Endothelial cell of umbilical vein (primary cell): Measurements from ENCODE around the gene SDF2. TPM values are rescaled to one million over a fixed set of nuclear protein-coding genes. Genes with fewer than 3 reads are reported as not detected.

ENCODE experiments used
- BruUV-seq: library from RNA; stranded (reverse); fragments of 400-500 nt; replicated peaks from 2 replicates; lab custom pipeline; 2021; lab: Mats Ljungman, UMichigan
- CTCF ChIA-PET: fragments of 300-600, 350-600 bp; sonication (Branson Sonifier 250); formaldehyde crosslinking; loops from one replicate; lab custom pipeline; 2021; ENCODE audit warnings: antibody characterized with exemption, inconsistent platforms; lab: Charles Lee
- POLR2A ChIA-PET: fragments of 300-600, 350-600 bp; sonication (Branson Sonifier 250); formaldehyde crosslinking; loops from one replicate; lab custom pipeline; 2021; ENCODE audit warnings: antibody characterized with exemption, inconsistent platforms; lab: Charles Lee
- DNase-seq: peaks from one replicate; pipeline ENCODE4 v3.0.0-alpha.2; 2011; ENCODE audit warnings: low read depth, low spot score
- FAIRE-seq: peaks from 2 replicates; lab custom pipeline; 2011; peaks lifted over from hg19 to GRCh38; lab: Jason Lieb, UNC
- H2AFZ ChIP-seq: 2 replicates; pipeline ENCODE4 v1.6.0; 2012; ENCODE audit warnings: low read depth, low read length, control low read depth, inconsistent platforms
- H3K27ac ChIP-seq: 2 replicates; pipeline ENCODE4 v1.5.1; 2011; ENCODE audit warnings: low read depth, mild to moderate bottlenecking, control low read depth, low read length, moderate library complexity; ENCODE audit not compliant: insufficient read depth
- H3K27me3 ChIP-seq, 2 experiments: 2 replicates each; pipeline versions ENCODE4 v1.6.0 to v1.6.1; 2011; ENCODE audit warnings: low read length in 2 of 2, mixed read lengths in 1 of 2; ENCODE audit not compliant: control insufficient read depth in 2 of 2, insufficient read depth in 2 of 2
- H3K36me3 ChIP-seq, 2 experiments: 2 replicates in 1 of 2; 3 replicates in 1 of 2; pipeline ENCODE4 v1.5.1; 2011; ENCODE audit warnings: low read length in 2 of 2, mild to moderate bottlenecking in 1 of 2, moderate library complexity in 1 of 2; ENCODE audit not compliant: control insufficient read depth in 2 of 2, insufficient read depth in 2 of 2; ENCODE audit errors: extremely low read depth in 1 of 2
- H3K4me1 ChIP-seq: 3 replicates; pipeline ENCODE4 v1.5.1; 2011; ENCODE audit warnings: mild to moderate bottlenecking, low read length; ENCODE audit not compliant: control insufficient read depth, insufficient read depth; ENCODE audit errors: extremely low read depth
- H3K4me2 ChIP-seq: 2 replicates; pipeline ENCODE4 v1.6.1; 2011; ENCODE audit warnings: low read length, control low read depth, mixed read lengths; ENCODE audit not compliant: insufficient read depth
- H3K4me3 ChIP-seq, 3 experiments: fragments of 200-600 bp in 1 of 3; sonication (generic), shearing (Covaris generic) in 1 of 3; replicated peaks in 1 of 3; 2 replicates each; pipeline ENCODE4 v1.5.1; 2011 to 2016; ENCODE audit warnings: control low read depth in 3 of 3, low read length in 3 of 3, mild to moderate bottlenecking in 2 of 3, inconsistent platforms in 1 of 3, low read depth in 1 of 3, moderate library complexity in 1 of 3; ENCODE audit not compliant: insufficient read depth in 1 of 3
- H3K79me2 ChIP-seq: 2 replicates; pipeline ENCODE4 v1.6.0; 2012; ENCODE audit warnings: low read length, inconsistent platforms; ENCODE audit not compliant: control insufficient read depth, insufficient read depth
- H3K9ac ChIP-seq: replicated peaks from 2 replicates; pipeline ENCODE3; 2011; ENCODE audit warnings: low read length, control low read depth; ENCODE audit not compliant: insufficient read depth; ENCODE audit errors: extremely low read depth
- H3K9me1 ChIP-seq: replicated peaks from 3 replicates; pipeline ENCODE4 v1.6.0; 2011; ENCODE audit warnings: mild to moderate bottlenecking, low read length; ENCODE audit not compliant: control insufficient read depth, insufficient read depth; ENCODE audit errors: extremely low read depth
- H3K9me3 ChIP-seq: replicated peaks from 2 replicates; pipeline ENCODE4 v1.5.1; 2012; ENCODE audit warnings: low read length, inconsistent platforms; ENCODE audit not compliant: control insufficient read depth, insufficient read depth
- H4K20me1 ChIP-seq: replicated peaks from 2 replicates; pipeline ENCODE3; 2011; ENCODE audit warnings: mild to moderate bottlenecking, low read length; ENCODE audit not compliant: control insufficient read depth, insufficient read depth; ENCODE audit errors: extremely low read depth
- EZH2 ChIP-seq: IDR thresholded peaks from 2 replicates; pipeline ENCODE4 v1.6.1; 2012; ENCODE audit warnings: borderline replicate concordance, low read depth, mild to moderate bottlenecking, moderate library complexity, low read length, inconsistent platforms; ENCODE audit not compliant: severe bottlenecking
- FOS ChIP-seq: IDR thresholded peaks from 2 replicates; pipeline ENCODE4 v1.6.1; 2011; ENCODE audit warnings: mild to moderate bottlenecking, low read length, moderate library complexity, borderline replicate concordance; ENCODE audit not compliant: insufficient read depth
- GATA2 ChIP-seq: IDR thresholded peaks from 2 replicates; pipeline ENCODE4 v1.7.0; 2011; ENCODE audit warnings: low read depth, mild to moderate bottlenecking, moderate library complexity, mixed read lengths, low read length; ENCODE audit not compliant: insufficient read length, insufficient read depth
- JUN ChIP-seq: IDR thresholded peaks from 2 replicates; pipeline ENCODE4 v1.6.1; 2011; ENCODE audit warnings: borderline replicate concordance, low read depth; ENCODE audit not compliant: insufficient read length, insufficient read depth
- MYC ChIP-seq: IDR thresholded peaks from one replicate; pipeline ENCODE4 v1.6.1; 2011; ENCODE audit warnings: mild to moderate bottlenecking, low read depth, low read length
- POLR2A ChIP-seq: IDR thresholded peaks from 2 replicates; pipeline ENCODE4 v1.6.1; 2012; ENCODE audit warnings: low read depth, mild to moderate bottlenecking, control low read depth, low read length
- POLR2AphosphoS5 ChIP-seq: IDR thresholded peaks from 2 replicates; pipeline ENCODE4 v1.6.1; 2012; ENCODE audit warnings: low read depth, mild to moderate bottlenecking, control low read depth, low read length, moderate library complexity; ENCODE audit not compliant: insufficient read depth
- dilution Hi-C: fragments of 300-500 bp; cut with MboI; formaldehyde crosslinking; loops from one replicate; pipeline ENCODE4 v1.15.0; 2019; ENCODE audit warnings: low sequenced_read_pairs; ENCODE audit not compliant: extremely low pct_ligation_motif_present
- intact Hi-C: fragments of 100-400 bp; cut with micrococcal nuclease; formaldehyde crosslinking; loops from one replicate; pipeline ENCODE4 v1.10.0; 2022
- polyA plus RNA-seq, 4 experiments: library from polyadenylated mRNA; depleted of rRNA in 3 of 4; stranded (reverse) in 3 of 4; unstranded in 1 of 4; fragments of >200 nt; gene quantifications; 2 replicates each; pipeline versions ENCODE4 v1.2.1 to v1.2.3, GENCODE V29; 2011 to 2012; ENCODE audit warnings: missing spikeins in 1 of 4
- total RNA-seq: library from RNA; stranded (reverse); gene quantifications from 2 replicates; pipeline ENCODE4 v1.2.3, GENCODE V29; 2021
- TF ChIP-seq, protein P1 (sequence below): IDR thresholded peaks from 2 replicates; pipeline ENCODE4 v1.6.1; 2011; ENCODE audit not compliant: insufficient read depth, insufficient read length
- TF ChIP-seq, protein P2 (sequence below), 2 donors: IDR thresholded peaks; 1 replicate in 1 of 2; 2 replicates in 1 of 2; pipeline ENCODE4 v1.5.1; 2011; ENCODE audit warnings: low read length in 2 of 2, mild to moderate bottlenecking in 2 of 2, moderate library complexity in 2 of 2, control low read depth in 1 of 2, inconsistent platforms in 1 of 2, low read depth in 1 of 2; ENCODE audit not compliant: insufficient read depth in 1 of 2; ENCODE audit errors: extremely low read depth in 1 of 2

The SDF2 gene
- total and polyA plus RNA-seq, 2 donors (not counting 3 experiments of a cell fraction or from before 2014, with no cell fraction given), result 52.6 to 77.9 TPM

DNA sequence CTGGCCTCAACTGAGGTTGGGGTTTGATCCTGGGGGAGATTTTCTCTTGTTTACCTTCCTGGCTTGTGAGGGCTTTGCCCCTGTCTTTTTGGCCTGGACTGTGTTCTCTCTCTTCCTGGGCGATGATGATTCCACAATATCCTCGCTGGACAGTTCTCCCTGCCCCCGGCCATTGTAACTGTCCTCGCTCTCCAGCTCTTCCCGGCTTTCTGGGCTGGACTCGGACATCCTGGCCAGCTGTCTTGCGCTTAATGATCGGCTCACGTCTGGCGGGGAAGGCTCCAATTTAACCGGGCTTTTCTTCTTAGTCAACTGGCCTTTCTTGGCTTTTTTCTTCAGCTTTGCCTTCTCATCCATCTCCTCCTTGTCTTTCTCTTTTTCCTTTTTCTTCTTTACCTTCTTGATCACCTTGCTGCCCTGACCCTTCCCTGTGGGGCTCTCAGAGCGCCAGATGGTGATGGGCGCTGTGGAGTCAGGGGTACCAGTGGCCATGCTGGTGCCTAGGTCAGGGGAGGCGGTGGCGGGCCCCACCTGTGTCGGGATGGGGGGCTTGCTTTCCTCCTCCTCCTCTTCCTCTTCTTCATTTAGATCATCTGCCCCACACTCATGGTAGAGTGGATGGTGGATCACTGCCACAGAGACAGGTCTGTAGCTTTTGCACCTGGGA lies 42.0 kb upstream of the SDF2 start:
- no peak overlapping the region for H2AFZ ChIP-seq
- H3K9me3 ChIP-seq, result no peaks in the 10 kb centered on the region
- dilution Hi-C loops, result no loop called here
- FAIRE-seq (no peak), DNase-seq (no peak)
- BruUV-seq, result no TSS peak
- no peaks in the 10 kb centered on the region for H3K79me2 ChIP-seq
- no peak overlapping the region for H3K4me3 ChIP-seq
- H3K27ac ChIP-seq, result no peak overlapping the region
- no peak overlapping the region for H3K4me2 ChIP-seq
- H4K20me1 ChIP-seq, result no peaks in the 10 kb centered on the region
- ChIA-PET CTCF (interaction anchor here (1.9 kb wide), 1 partner anchor 57 kb away, joined by 6 read pairs; no protein-coding TSS in a partner anchor), POLR2A (no interaction called here)
- H3K36me3 ChIP-seq, result peaks cover 15 to 54% of the 10 kb centered on the region in 2 experiments
- intact Hi-C loops, result no loop called here
- H3K4me1 ChIP-seq, result no peaks in the 10 kb centered on the region
- TF ChIP-seq POLR2AphosphoS5 (no peak), EZH2 (no peak), GATA2 (no peak), JUN (no peak), POLR2A (no peak), MYC (no peak), FOS (no peak)
- TF ChIP-seq, protein P1, sequence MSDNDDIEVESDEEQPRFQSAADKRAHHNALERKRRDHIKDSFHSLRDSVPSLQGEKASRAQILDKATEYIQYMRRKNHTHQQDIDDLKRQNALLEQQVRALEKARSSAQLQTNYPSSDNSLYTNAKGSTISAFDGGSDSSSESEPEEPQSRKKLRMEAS, result no peak
- TF ChIP-seq, protein P2, sequence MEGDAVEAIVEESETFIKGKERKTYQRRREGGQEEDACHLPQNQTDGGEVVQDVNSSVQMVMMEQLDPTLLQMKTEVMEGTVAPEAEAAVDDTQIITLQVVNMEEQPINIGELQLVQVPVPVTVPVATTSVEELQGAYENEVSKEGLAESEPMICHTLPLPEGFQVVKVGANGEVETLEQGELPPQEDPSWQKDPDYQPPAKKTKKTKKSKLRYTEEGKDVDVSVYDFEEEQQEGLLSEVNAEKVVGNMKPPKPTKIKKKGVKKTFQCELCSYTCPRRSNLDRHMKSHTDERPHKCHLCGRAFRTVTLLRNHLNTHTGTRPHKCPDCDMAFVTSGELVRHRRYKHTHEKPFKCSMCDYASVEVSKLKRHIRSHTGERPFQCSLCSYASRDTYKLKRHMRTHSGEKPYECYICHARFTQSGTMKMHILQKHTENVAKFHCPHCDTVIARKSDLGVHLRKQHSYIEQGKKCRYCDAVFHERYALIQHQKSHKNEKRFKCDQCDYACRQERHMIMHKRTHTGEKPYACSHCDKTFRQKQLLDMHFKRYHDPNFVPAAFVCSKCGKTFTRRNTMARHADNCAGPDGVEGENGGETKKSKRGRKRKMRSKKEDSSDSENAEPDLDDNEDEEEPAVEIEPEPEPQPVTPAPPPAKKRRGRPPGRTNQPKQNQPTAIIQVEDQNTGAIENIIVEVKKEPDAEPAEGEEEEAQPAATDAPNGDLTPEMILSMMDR (IDR thresholded peaks at IDR 0.05; ENCODE audit: extremely low read depth in 1 of 2, insufficient read depth in 1 of 2, low read depth in 1 of 2, low read length in 2 of 2), result no peak
- no peaks in the 10 kb centered on the region for H3K9me1 ChIP-seq
- H3K9ac ChIP-seq, result no peak overlapping the region
- no peaks in the 10 kb centered on the region for H3K27me3 ChIP-seq
